HG03103 (cell line): Measurements from ENCODE around the gene AUTS2.

Experiments
- ATAC-seq: cut with Tn5 transposase; IDR thresholded peaks from one replicate; pipeline ENCODE4 v1.9.1; 2021; ENCODE audit warnings: low read depth; ENCODE audit not compliant: unreplicated experiment

AUTS2 gene

DNA sequence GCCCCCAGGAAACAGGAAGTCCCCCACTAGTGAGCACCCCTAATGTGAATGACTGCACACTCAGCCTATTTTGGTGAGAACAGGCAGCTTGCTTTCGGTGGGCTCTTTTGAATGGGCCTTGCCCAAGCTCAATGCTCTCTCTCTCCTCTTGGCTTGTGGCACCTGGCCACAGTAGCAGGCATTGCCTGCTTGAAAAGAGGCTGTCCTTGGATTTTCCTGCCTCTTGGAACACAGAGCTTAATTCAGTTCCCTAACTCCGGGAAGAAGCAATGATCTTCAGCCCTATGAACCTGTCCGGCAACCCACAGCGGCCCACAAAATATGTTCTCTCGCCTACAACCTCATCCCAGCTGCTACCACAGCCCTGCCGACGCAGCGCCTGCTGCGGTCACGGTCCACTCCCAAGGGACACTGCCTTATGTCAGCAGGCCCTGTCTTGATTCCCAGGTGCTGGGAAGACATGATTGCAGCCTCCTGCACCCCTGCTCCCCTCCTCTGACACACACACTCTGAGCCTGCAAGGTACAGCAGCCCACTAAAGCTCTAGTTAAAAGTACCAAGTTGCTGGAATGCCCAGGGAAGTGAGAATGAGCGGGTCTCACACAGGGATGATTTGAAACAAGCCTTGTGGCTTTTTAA, 818.2 kb downstream of the AUTS2 start:
- no peak for ATAC-seq

DNA sequence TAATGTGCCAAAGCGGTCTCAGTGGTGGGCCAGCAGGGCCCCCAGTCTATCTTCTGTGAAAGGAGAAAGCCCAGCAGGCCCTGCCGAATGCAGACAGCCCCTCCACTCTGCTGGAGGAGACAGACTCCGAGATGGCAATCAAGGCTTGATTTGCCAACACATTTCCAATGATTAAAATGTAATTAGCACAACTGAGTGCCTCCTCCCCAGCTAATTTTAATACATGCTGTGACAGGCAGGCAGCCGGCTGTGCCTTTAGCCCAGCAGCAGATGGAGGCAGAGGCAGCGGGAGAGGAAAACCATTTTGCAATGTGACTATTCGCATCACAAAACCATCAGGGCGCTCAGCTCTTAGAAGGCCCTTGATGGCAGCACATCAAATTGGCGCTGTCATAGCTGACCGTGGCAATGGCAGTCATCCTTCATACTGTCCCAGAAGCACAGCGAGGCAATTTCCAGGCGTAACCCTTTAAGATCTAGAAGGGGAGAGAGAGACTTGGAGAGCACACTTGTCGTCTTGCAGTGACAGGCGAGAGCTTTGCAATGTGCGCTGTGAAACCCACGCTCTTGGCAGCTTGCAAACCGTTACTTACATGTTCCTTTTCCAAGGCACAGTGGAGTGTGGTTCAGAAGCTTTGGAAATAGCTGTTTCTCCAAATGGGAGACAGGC, 818.8 kb downstream of the AUTS2 start:
- ATAC-seq = no peak

DNA sequence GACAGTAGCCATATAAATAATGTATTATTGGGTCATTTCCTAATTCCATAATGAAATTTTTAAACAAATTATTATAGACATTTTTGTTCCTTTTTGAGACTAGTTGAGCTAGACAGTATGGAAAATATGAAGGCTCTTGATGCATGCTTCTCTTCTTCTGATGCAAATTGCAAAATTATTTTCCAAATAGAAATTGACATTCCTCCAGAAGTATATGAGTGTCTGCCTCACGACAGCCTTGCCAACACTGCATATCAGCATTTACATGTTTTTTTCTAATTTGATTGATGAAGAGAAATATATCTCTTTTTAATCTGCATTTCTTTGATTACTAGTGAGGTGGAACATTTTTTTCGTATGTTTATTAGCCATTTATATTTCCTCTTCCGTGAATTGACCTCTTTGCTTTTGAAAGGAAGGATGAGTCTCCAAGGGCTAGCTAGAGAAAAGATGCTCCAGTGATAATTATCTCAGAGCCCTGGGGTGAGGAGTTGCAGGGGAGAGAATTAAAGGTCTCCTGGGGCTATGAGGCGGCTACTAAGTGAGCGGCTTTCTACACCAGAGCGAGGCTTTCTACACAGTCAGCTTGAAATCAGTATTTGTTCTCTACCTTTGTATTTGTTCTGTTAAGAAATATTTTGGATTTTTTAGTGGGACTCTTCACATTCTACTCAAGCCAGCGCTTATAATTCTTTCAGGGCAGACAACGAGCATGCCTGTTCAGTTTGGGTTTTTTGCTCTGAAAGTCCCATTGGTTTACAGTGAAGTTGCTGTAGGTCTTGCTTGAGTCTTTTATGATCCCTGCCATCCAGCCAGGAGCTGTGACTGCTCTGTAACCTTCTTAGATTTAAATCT, 821.5 kb downstream of the AUTS2 start:
- ATAC-seq = no peak

DNA sequence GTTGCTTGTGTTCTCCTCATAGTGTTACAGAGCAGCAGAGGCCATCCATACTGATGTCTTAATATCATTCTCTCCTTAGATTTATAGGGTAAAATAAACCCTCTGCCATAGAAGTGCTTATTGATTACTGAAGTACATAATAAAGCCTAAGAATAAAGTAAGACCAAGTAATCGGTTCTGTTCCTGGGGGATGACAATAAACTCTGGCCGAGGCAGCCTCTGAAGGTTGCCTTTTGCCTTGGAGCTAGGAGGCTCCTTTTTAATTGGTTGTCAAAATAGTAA, 822.0 kb downstream of the AUTS2 start:
- ATAC-seq = no peak

DNA sequence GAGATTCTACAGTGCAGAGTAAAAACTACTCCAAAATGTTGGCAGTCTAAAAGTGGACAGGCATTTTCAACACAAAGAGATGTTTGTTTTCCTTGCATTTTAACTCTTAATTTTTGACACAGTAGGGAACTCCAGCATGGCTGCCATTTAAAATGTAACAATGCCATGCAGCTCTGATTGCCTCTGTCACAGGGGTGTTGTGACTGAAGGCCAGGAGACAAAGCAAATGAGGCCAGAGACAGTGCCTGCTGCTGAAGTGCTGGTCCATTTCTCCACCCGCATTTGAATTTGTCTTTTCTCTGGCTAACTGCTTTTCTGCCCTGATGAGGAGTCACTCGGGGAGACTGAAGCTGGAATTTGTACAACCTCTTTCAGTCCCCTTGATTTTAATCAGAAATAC, 823.0 kb downstream of the AUTS2 start:
- no peak for ATAC-seq

DNA sequence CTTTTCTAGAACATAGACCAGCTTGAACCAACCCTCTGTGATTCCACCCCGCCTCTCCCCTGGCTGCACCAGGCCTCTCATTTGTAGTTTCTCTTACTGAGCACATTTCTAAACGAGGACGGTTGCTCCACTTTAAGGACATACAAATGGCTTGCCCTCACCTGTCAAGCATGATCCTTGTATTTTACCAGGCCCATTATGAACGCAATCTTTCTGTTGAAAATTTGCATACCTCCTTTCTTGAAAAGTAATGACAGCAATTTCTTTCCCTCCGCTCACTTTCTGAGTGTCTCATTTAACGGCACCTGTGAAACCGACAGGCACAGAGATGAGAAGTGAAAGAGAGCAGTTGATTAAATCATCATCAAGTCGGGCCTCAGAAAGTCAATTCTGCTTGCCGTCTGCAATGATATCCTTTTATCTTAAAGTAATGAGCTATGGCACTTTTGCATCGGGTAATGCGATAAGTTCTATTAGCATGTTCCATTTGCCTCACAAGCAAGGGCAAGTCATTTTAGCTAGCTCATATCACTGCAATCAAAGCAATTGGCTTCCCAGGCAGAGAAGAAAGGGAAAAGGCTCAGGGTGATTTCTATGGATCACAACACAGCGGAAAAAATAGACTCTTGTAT, 828.1 kb downstream of the AUTS2 start:
- ATAC-seq = no peak

DNA sequence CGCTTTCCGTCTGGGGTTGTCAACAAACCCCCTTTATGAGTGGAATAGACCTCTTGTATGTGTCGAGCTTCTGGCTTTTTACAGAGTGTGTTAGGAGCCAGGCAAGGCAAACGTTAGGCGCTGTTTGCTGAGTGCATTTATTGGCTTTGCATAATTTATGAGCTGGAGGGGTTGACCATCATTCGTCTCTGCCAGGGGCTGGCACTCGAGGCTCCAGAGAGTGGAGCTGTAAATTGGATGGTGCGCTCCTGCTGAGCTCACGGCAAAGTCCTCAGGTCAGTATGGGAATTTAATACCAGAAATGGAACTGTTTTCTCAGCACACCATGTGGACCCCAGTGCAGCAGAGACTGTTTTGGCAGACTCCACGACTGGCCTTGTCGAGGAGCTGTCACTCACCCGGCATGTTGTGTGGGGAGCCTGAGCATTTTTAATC, 834.3 kb downstream of the AUTS2 start:
- ATAC-seq = no peak

DNA sequence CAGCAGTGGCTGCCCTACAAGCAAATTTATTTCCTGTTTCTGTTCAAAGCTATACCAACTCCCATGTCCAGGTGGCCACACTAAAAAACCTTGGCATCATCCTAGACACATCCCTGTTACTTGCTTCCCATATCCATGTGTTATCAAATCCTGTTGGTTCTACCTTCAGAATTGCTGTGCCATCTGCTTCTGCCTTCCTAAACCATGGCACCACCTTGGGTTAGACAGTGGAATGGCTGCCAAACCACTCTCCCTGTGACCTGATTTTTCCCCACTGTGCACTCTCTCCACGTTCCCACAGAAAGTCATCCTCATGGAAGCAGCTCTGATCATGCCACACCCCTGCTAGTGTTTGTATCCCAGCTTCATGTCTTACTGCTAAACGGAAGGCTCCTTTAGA, 836.1 kb downstream of the AUTS2 start:
- ATAC-seq = no peak

DNA sequence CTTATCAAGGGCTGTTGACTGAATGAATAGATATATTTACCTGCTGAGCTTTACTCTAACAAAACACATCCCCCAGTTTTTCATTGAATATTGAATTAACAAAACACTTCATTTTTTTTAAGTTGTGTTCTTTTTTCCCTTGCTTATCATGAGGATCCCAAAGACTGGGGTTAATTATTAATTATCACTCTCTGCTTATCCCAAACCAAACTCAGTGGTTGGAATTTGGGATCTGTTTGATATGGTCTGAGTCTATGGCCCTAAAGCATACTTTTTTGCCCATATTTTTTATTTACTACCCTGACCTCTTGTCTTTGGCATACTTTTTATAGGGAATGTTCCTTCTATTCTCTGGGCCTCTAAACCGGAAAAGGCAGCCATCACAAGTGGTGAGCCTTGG, 836.5 kb downstream of the AUTS2 start:
- ATAC-seq = no peak

DNA sequence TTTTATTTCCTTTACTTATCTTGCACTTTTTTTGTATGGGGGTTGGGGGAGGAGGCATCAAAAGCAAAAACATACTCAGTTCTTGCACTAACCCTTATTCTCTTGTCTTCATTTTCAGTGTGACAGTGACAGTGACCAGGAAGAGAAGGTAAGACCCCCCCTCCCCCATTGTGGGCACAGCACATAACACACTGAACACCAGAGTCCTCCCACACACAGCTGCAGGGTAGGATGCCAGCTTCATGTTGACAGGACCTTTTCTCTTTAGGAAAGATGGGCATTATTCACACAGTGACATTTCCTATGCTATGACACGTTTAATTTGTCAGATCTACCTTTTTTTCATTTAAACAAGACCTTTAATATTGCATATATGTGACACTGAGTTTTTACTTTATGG, 837.4 kb downstream of the AUTS2 start:
- no peak for ATAC-seq

DNA sequence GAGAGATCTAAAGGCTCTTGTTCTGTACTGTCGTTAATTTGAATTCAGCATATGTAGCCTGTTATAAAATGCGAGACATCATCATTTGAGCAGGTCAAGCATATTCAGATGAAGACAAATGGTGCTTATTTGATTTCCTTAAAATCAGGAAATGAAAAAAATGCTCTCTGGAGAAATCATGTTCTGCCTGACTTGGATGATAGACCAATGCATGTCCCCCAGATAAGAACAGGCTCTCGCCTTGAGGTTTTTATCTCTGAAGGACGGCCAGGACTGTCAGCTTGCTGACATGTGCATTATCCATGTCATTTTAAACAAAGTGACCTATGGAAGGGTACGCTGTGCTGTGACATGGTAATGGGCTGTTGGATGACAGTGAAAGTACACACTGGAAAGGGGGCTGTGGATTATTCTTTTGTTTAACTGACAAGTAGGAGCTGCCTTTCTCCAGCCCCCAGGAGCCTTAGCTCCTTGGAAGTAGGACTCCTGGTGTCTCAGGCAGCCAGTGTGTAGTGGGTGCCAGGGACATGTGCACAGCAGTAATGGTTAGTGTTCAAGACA, 838.6 kb downstream of the AUTS2 start:
- no peak for ATAC-seq

DNA sequence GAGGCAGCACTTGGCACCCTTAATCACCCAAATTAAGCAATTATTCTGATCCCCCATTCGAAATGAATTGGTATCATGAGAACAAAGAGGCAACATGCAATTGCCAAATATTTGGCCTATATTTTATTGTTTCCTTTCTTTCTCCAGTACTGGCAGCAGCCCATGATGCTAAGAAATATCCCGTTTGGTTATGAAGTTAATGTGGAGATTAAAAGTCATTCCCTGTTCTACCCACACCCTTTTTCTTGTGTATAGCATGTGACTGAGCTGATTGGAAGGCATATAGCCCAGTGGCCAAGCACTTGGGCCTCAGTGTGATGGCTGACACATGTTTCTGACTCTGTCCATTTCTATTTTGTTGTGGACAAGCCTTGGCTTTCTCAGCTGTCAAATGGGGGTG, 841.4 kb downstream of the AUTS2 start:
- no peak for ATAC-seq

DNA sequence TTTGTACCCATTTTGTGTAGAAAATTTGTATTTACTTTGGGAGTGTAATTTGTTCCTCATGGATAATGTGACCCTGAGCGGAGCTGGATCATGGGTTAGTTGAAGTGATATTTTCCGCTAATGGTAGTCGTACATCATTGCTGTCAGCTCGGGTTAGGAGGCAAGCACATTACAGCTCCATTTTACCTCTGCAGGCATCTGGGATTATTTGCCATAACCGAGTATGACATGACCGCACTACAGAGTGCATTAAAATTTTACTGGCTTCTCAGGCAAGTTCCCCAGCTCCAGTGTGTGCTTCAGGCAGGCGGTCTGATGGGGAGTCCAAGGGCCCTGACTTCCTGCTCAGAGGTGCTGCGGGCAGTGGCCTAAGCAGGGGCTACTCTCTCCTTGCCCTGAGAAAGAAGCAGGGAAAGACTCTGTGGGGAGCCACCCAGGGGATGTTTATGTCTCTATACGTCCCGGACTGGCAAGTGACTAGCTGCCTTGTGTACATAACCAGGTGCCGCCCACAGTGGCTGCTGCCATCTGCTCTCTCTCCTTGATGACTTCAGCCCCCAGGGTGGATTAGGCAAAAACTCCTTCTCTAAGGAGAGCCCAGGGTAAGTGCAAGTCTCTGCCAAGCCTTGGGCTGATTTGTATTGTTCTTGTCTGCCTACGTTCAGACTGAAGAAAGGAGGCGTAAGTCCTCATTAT, 848.3 kb downstream of the AUTS2 start:
- ATAC-seq = no peak

DNA sequence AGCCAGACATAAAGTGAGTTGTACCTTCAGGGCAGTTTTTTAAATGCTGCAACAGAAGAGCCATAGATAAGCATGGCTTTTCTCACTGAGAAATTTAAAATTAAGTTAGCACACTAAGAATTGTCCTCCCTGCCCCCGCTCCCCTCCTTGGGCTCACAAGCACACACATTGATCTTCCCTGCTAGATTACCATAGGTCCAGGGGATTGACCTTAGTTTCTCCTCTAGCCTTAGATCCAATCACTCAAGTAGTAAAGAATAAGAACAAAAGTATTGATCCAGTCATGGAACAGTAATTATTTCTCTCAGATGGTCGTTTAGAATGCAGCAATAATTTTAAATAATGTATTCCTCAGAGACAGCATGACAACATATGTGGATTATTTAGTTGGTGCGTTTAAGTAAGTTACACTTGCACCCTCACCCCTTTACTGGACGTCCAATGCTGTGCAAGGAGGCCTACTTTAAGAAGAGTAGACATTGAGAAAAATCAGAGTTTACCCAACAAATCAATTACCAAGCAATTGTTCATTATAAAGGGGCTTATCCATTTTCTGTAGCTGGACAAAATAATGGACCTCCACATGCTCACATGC, 850.1 kb downstream of the AUTS2 start:
- no peak for ATAC-seq

DNA sequence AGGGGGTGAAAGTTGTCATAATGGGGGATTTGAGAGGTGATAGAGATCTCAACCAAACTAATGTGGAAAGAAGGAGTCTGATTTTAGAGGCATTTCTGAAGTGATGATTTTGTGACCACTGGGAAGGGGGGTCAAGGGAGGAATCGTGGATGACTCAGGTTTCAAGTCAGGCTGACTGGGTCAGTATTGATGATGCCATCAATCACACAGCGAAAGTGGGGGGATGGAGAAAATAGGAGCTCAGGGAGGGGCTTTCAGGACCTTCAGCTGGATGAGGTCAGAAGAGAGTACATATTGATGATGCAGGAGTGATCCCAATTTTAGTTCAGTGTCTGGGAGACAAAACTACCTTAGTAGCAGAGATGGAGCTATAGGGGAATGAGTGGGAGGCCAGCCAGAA, 852.5 kb downstream of the AUTS2 start:
- ATAC-seq = no peak

DNA sequence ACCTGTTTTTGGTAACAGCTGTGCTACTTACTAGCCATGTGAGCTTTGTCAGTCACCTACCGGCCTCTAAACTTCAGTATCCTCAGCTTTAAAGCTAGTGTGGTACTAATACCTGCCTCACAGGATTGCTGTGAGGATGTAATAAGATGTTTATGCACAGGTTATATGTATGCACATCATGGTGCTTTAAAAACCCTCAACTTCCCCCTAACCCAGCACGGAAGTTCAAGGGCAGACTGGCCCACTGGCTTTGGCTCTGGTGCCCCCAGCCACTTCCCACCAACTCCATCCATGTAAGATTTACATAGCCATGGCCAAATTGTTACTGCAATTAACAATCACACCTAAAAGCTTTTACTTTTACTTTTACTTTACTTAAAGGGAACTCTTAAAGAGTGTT, 857.6 kb downstream of the AUTS2 start:
- no peak for ATAC-seq

DNA sequence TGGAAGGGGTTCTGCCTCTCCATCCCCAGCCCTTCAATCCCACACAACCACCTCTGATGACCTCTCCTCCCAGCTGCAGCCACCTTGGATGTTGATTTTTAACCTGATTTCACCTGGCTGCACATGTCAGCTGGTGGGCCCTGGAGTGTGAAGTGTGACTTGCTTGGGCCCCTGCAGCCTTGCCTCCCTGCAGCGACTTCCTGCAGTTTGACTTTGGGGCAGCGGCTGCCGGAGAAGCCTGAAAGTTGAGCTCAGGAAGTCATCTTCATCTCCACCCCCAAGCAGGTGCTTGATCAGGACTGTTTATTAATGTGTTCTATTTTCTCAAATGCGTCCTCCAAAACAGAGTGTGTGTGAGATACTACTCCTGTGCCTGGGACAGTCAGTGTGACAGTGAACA, 858.4 kb downstream of the AUTS2 start:
- ATAC-seq = peak; percentile 68

DNA sequence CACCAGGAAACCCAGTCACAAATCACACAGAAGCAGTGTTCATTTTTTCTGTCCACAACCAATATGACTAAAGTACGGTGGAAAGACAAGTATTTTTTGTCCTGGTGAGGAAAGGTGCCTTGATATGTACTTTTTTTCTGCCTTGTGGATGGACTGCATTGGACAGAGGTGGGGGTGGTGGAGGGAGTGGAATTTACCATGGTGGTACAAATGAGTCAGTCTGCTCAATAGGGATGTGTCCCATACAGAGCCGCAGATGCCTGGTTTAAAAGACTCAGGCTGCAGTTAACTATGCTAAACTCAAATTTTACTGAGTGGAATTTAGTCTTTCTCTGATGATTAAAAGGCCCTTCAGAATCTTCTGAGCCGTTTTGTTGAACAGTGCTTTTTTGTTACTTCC, 859.2 kb downstream of the AUTS2 start:
- ATAC-seq = no peak

DNA sequence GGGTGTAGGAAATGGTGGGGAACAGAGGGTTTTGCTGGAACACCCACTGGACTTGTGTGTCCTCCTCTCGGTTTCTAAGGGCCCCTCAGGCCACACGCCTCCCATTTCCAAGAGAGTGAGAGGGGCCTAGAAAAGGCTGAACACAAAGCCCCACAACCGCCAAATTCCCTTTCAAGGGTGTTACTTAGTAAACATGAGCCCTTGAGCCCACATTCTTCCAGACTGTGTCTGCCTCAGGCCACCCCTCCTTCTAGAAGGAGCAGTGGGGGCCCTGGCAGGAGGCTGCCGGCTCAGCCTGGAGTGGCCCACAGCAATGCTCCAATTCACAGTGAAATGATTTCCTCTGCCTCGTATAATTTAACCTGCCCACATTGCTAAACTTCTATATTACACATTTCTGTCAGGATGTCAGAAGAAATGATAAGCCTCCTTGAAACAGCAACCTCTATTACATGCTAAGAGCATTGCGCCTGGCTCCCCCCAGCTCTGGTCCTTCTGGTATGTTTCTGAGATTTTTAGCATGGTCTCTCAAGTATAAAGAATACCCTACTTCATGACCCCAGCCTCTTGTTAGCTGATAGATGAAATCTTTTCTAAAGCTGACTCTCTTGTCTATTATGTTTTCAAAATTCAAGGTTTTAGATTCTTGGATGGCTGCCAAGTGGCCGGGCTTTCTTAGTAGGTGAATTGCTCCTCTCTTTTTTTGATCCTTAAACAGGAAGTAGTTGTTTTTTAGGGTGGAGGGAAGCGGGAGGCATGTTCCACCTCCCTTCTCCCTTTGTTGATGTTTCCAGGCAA, 859.8 kb downstream of the AUTS2 start:
- ATAC-seq = no peak
